ENCODE data around the gene PTPRF. TPM values are rescaled to one million over a fixed set of nuclear protein-coding genes. Genes with fewer than 3 reads are reported as not detected.
A peak's percentile ranks its signal among the peaks of the same experiment; 100 is the strongest.

Gene PTPRF
- total RNA-seq, 2 experiments from 2014 or later = 0.37 to 0.42 TPM

DNA sequence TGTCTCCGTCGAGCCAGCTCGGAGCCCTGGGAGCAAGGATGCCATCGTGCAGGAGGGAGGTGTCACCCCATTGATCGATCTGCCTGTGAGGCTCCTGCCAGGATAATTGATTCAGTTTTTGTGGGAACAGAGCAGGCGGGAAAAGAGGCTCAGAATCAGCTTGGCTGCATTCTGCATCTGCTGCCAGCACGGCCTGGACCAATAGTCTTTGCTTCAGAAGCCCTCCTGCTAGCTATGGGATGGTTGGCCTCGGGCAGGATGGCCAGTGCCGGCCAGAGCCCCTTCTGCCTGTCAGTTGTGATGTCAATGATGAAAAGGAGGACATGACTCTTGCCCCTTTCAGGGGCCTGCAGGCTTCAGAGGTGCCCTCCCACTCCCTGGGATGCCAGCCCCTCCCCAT lies 39.6 kb downstream of the PTPRF start:
- CTCF ChIA-PET = interaction anchor here (1.9 kb wide), 1 partner anchor 9 kb away, joined by 5 read pairs; no protein-coding TSS in a partner anchor
- no peak for DNase-seq
- Mint-ChIP-seq H3K27me3 (no peaks in the 10 kb centered on the region), H3K27ac (no peak overlapping the region), H3K4me3 (no peak overlapping the region), H3K4me1 (peaks cover 6% of the 10 kb centered on the region), H3K36me3 (ENCODE audit: low read depth) (no peaks in the 10 kb centered on the region), H3K9me3 (no peaks in the 10 kb centered on the region)
- POLR2A ChIA-PET = no interaction called here

DNA sequence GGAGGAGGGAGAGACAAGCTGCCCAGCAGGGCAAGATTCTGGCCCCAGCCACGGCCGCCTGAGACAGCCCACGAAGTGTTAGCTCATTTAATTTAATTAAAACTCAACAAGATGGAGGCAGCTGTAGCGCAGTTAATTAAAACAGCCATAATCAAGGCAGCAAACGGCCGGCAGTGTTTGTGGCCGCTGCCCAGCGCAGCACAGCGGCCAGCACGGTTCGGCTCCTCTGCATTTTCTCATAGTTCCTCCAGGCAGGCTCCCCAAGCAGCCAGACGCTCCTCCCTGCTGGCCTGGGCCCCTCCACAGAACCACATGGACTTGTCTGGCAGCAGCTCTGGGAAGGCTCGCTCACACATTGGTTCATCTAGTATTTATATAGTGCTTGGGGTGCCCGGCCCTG lies 40.0 kb downstream of the PTPRF start:
- Mint-ChIP-seq H3K27ac (no peak overlapping the region), H3K27me3 (no peaks in the 10 kb centered on the region), H3K4me3 (no peak overlapping the region), H3K4me1 (peaks cover 5% of the 10 kb centered on the region), H3K36me3 (ENCODE audit: low read depth) (no peaks in the 10 kb centered on the region), H3K9me3 (no peaks in the 10 kb centered on the region)
- DNase-seq = no peak
- CTCF ChIA-PET = interaction anchor here (1.9 kb wide), 1 partner anchor 9 kb away, joined by 5 read pairs; no protein-coding TSS in a partner anchor
- POLR2A ChIA-PET = no interaction called here

DNA sequence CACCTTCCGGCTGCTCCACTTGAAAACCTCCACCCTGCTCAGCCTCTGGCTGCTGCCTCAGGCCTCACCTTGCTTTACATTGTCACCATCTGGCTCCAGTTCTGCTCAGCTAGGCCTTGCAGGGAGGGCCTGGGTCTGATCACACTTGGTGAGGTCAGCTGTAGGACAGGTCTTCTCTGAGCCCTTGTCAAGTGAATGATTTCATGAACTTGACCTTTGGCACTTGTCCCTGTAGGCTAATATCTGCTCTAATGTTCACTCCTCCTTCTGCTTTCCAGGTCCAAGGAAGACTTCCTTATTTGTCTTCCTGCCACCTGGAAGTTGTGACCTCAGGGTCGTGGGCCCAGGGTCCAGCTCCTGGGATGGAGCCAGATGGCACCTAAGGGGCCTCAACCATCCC lies 41.4 kb downstream of the PTPRF start:
- H3K4me1 Mint-ChIP-seq = no peaks in the 10 kb centered on the region
- H3K9me3 Mint-ChIP-seq = no peaks in the 10 kb centered on the region
- no peak overlapping the region for H3K4me3 Mint-ChIP-seq
- DNase-seq = no peak
- no peak overlapping the region for H3K27ac Mint-ChIP-seq
- POLR2A ChIA-PET = no interaction called here
- H3K36me3 Mint-ChIP-seq (ENCODE audit: low read depth) = no peaks in the 10 kb centered on the region
- no peaks in the 10 kb centered on the region for H3K27me3 Mint-ChIP-seq
- CTCF ChIA-PET = interaction anchor here (0.9 to 1.9 kb wide), 5 partner anchors 9 to 765 kb away, joined by 3 to 5 read pairs (median 3); no protein-coding TSS in a partner anchor

DNA sequence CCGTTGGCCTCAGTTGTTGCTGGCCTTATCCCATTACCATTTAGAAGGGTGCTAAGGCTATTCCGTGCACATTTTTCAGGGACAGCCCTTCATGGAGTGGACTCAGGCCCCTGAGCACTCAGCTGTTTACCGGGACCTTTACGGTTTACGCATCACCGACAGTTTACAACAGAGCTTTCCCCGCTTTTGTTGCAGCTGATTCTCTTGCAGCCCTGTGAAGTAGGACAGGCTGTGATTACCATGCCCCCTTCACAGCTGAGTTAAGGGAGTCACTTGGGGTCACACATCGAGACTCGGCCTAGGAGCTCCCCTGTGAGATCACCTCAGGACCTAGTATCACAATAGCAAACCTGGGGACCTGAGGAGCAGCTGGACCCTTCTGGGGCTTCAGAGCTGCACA lies 41.9 kb downstream of the PTPRF start:
- Mint-ChIP-seq H3K27ac (no peak overlapping the region), H3K4me3 (no peak overlapping the region), H3K9me3 (no peaks in the 10 kb centered on the region), H3K36me3 (ENCODE audit: low read depth) (no peaks in the 10 kb centered on the region), H3K4me1 (no peaks in the 10 kb centered on the region), H3K27me3 (no peaks in the 10 kb centered on the region)
- ChIA-PET CTCF (interaction anchor here (0.6 to 1.6 kb wide), 4 partner anchors 8 to 764 kb away, joined by 3 to 4 read pairs (median 3); no protein-coding TSS in a partner anchor), POLR2A (no interaction called here)
- no peak for DNase-seq

DNA sequence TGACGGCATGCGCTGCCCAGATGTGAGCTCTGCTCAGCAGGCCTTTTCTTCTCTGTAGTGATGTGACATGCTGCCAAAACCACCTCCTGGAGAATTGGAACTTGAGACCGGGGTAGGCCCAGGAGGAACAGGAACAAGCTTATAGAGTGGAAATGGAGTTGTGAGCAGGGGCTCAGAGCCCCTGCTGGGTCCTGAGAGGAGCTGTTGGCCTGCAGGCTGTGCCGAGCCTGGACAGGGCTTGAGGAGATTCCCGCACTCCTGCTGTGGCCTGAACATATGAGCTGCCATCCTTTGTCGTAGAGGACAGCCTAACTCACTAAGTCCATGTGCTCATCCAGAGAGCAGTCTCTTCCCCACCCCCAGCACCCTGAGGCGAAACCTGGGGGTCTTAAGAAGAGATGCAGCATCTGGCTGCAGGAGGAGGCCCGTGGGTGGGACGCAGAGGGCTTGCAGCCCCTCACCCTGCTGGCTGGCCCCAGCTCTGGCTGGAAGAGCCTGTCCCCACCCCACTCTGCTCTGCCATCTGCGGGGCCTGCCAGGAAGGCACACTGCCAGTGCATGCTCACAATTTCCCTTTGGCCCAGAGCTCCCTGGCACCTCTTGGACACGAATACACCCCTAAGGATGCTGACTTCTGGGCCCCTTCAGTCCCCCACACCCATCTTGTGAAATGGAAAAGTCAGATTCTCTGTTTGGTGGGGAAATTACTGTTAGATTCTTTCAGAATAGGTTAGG lies 42.5 kb downstream of the PTPRF start:
- CTCF ChIA-PET = interaction anchor here (0.6 to 1.6 kb wide), 5 partner anchors 8 to 763 kb away, joined by 3 to 4 read pairs (median 3); no protein-coding TSS in a partner anchor
- POLR2A ChIA-PET = no interaction called here

DNA sequence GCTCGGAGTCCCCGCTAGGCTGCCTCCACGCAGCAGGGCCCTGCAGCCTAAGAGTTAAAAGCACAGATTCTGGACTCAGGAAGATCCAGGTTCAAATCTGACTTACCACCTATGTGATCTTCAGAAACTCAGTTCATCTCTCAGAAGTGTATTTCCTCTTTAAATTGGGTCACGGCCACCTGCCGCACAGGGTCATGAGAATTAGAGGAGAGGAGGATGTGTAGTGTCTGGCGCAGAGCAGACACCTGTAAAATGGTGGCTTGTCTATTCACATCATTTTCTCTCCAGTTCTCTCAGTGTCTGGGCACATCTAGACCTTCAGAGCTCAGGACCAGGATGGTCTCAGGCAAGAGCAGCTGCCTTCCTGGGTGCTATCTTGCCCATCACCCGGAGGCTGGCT lies 45.8 kb downstream of the PTPRF start:
- no peaks in the 10 kb centered on the region for H3K27me3 Mint-ChIP-seq
- CTCF ChIA-PET = no interaction called here

More for the DNA sequence above, 42.5 kb downstream of the PTPRF start:
- Mint-ChIP-seq H3K4me3 (no peak overlapping the region), H3K27ac (no peak overlapping the region), H3K4me1 (no peaks in the 10 kb centered on the region), H3K9me3 (no peaks in the 10 kb centered on the region), H3K36me3 (ENCODE audit: low read depth) (no peaks in the 10 kb centered on the region), H3K27me3 (no peaks in the 10 kb centered on the region)
- no peak for DNase-seq

DNA sequence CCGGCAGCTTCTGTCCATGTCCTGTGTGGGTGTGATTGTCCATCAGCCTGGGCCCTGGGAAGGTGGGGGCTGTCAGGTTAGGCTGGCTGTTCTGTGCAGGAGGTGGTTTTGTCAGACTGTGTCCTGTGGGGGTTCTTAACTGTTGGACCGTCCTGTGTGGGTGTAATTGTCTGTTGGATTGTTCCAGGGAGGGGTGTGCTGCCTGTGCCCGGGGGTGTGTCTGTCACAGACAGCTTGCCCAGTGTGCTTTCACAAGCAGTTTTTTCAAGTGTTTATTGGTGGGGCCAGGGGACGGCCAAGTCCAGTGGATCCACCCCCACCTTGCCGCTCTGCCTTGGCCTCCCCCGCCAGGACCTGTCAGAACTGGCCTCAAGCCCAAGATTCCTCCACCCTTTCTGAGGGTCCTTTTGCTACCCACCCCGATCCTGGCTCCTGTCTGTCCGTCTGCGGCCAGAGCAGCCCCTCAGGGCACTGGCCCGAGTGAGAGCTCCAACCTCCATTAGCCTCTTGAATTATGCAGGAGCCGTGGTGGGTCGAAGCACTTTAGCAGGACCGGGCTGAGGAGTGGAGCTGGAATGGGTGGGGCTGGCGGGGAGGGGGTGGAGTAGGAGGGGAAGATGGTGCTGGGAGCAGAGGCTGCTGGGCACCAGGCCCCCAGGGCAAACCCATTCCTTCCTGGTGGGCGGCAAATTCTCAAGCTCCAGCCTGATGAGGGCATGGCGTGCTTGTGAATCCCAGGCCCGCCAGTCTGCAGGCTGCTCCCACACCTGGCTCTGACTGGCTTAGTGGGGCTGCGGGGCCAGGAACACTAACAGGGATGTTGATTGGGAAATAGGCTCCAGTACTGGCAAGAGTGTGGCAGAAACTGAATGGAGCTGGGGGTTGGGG lies 47.2 kb downstream of the PTPRF start:
- POLR2A ChIA-PET = no interaction called here
- no peak for DNase-seq
- no peak overlapping the region for H3K27ac Mint-ChIP-seq
- no peaks in the 10 kb centered on the region for H3K27me3 Mint-ChIP-seq
- peaks cover 7% of the 10 kb centered on the region for H3K4me1 Mint-ChIP-seq
- H3K36me3 Mint-ChIP-seq (ENCODE audit: low read depth) = no peaks in the 10 kb centered on the region
- CTCF ChIA-PET = interaction anchor here (1.6 kb wide), 1 partner anchor 23 kb away, joined by 4 read pairs; no protein-coding TSS in a partner anchor
- no peak overlapping the region for H3K4me3 Mint-ChIP-seq
- H3K9me3 Mint-ChIP-seq = no peaks in the 10 kb centered on the region

More for the DNA sequence above, 45.8 kb downstream of the PTPRF start:
- Mint-ChIP-seq H3K4me1 (no peaks in the 10 kb centered on the region), H3K27ac (no peak overlapping the region), H3K9me3 (no peaks in the 10 kb centered on the region), H3K4me3 (no peak overlapping the region), H3K36me3 (ENCODE audit: low read depth) (no peaks in the 10 kb centered on the region)
- no peak for DNase-seq
- POLR2A ChIA-PET = no interaction called here

DNA sequence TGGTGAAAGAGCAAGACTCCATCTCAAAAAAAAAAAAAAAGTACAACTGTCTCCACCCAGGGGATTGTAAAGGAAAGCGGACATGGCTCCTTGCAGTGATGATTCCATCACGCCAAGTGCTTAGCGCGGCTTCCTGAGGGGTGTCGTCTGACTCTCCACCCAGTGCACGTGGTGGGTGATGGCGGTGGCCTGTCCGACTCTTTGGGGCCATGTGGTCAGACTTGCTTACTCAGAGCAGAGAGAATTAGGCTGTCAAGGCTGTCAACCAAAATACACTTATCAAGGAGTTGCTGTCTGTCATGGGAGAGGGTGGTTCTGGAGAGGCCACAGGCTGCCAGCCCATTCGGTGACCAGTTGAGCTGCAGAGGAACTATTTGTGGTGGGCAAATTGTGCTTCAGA lies 49.4 kb downstream of the PTPRF start:
- POLR2A ChIA-PET = no interaction called here
- Mint-ChIP-seq H3K27ac (no peak overlapping the region), H3K36me3 (ENCODE audit: low read depth) (no peaks in the 10 kb centered on the region), H3K9me3 (no peaks in the 10 kb centered on the region), H3K27me3 (no peaks in the 10 kb centered on the region), H3K4me1 (peaks cover 9% of the 10 kb centered on the region), H3K4me3 (no peak overlapping the region)
- CTCF ChIA-PET = no interaction called here
- DNase-seq = no peak

DNA sequence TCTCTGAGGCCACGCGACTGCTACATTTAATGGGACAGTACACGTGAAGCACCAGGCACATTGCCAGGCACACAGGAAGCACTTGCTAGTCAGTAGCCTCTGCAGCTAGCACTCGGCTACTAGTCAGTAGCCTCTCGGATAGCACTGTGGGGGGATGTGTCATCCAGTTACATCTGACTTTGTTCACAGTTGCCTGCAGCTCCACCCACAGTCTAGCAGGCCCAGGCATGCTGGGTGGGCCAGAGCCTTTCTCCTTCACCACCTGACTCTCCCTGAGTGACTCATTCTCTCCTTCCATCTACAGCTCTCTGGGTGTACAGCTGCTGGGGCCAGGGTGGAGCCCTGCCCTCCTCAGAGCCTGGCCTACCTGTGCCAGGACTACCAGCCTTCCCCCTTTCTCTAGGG lies 51.5 kb downstream of the PTPRF start:
- no peaks in the 10 kb centered on the region for H3K9me3 Mint-ChIP-seq
- peaks cover 9% of the 10 kb centered on the region for H3K4me1 Mint-ChIP-seq
- H3K4me3 Mint-ChIP-seq = no peak overlapping the region
- peak overlapping the region; percentile 69 for H3K27ac Mint-ChIP-seq
- no peak for DNase-seq
- H3K27me3 Mint-ChIP-seq = no peaks in the 10 kb centered on the region
- no peaks in the 10 kb centered on the region for H3K36me3 Mint-ChIP-seq (ENCODE audit: low read depth)
- POLR2A ChIA-PET = no interaction called here
- CTCF ChIA-PET = no interaction called here

DNA sequence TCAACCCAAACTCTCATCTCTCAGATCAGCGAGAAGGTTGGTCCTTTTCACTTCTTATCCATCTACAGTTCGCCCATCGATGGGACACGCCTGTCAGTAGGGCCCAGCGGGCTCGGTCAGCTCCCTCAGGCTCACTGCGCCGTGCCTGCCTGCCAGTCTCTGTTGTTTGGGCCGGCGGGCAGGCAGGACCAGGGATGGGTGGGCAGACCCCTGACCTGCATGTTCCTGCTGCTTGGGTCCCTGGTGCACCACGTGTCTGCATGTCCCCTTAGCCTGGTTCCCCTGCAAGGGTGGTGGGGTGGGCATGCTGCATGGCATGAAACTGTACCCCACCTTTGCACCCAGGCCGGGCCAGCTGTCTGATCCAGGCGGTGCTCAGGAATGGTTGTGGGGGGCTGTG lies 52.4 kb downstream of the PTPRF start:
- no peak for DNase-seq
- H3K9me3 Mint-ChIP-seq = no peaks in the 10 kb centered on the region
- no peak overlapping the region for H3K4me3 Mint-ChIP-seq
- H3K36me3 Mint-ChIP-seq (ENCODE audit: low read depth) = no peaks in the 10 kb centered on the region
- H3K27me3 Mint-ChIP-seq = no peaks in the 10 kb centered on the region
- CTCF ChIA-PET = no interaction called here
- POLR2A ChIA-PET = no interaction called here
- no peak overlapping the region for H3K27ac Mint-ChIP-seq
- peaks cover 9% of the 10 kb centered on the region for H3K4me1 Mint-ChIP-seq

DNA sequence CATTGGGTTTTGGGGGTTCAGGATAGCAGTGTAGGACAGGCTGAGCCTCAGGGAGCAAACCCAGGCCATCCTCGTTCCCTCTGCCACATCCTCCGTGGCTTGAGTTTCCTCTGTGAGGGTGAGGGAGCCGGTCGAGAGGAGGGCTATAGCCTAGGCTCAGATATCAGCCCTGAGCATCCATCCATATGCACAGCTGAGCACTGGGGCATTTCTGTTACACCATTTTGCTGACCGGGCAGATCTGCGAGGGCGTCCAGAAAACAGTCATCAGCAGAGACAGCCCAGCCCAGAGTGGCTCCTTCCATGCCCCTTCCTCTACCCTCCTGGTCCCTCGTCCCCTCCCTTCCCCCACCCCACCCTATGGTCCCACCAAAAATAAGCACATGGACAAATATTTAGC lies 53.5 kb downstream of the PTPRF start:
- Mint-ChIP-seq H3K36me3 (ENCODE audit: low read depth) (no peaks in the 10 kb centered on the region), H3K27ac (no peak overlapping the region), H3K27me3 (no peaks in the 10 kb centered on the region), H3K9me3 (no peaks in the 10 kb centered on the region), H3K4me3 (no peak overlapping the region), H3K4me1 (peaks cover 9% of the 10 kb centered on the region)
- ChIA-PET POLR2A (no interaction called here), CTCF (no interaction called here)
- DNase-seq = no peak

DNA sequence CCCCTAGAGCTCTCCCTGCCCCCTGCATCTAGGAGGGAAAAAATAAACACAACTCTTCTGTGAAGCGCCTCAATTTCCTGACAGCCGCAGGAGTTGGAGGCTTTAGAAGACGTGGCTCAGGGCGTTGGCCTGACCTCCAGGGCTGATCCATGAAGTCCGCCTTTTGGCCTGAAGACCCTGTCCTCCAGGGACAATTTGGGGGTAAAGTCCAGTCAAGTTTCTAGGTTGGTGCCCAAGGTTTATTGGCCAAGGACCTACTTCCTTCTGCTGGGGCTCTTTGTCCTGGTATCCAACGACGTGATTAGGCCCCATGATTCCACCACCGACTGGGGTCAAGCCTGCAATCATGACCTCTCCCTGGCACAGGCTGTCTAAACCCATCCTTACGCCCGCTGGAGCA lies 54.9 kb downstream of the PTPRF start:
- Mint-ChIP-seq H3K4me1 (peaks cover 9% of the 10 kb centered on the region), H3K4me3 (no peak overlapping the region)

DNA sequence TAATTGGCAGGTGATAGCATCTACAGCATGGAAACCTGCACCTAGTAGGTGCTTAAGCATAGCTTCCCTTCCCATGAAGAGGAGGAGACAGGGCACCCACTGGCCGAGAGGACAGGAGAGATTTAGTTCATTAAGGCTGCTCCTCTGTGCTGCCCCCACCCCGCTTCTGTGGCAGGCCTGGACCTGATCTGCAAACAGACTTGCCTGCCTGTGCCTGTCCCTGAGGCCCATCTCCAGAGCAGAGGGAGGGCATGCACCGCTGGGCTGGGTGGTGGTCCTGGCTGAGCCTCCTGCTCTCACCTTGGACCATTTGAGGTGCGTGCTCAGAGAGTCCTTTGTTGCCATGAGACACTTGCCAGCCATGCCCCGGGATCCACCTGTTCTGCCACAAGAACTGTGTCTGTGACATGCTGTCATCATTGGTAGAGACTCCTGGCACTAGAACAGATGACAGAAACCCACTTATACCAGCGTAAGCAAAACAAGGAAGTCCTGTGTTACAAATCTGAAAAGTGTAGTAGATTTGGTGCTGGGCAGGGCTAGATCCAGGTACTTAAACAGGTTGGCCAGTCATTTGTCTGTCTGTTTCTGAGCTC lies 55.6 kb downstream of the PTPRF start:
- POLR2A ChIA-PET = no interaction called here
- CTCF ChIA-PET = no interaction called here

More for the DNA sequence above, 54.9 kb downstream of the PTPRF start:
- DNase-seq = no peak
- ChIA-PET CTCF (no interaction called here), POLR2A (no interaction called here)
- Mint-ChIP-seq H3K9me3 (no peaks in the 10 kb centered on the region), H3K36me3 (ENCODE audit: low read depth) (no peaks in the 10 kb centered on the region), H3K27ac (no peak overlapping the region), H3K27me3 (no peaks in the 10 kb centered on the region)

More for the DNA sequence above, 55.6 kb downstream of the PTPRF start:
- no peak for DNase-seq
- Mint-ChIP-seq H3K4me3 (no peak overlapping the region), H3K27me3 (no peaks in the 10 kb centered on the region), H3K9me3 (no peaks in the 10 kb centered on the region), H3K27ac (no peak overlapping the region), H3K36me3 (ENCODE audit: low read depth) (no peaks in the 10 kb centered on the region), H3K4me1 (peaks cover 9% of the 10 kb centered on the region)
